HG03342 (cell line): ENCODE results near the gene SCN4A.
"Not testable (repeated sequence)": the region's sequence is repeated elsewhere in the genome, so short reads cannot be mapped to it uniquely, and the experiment has no call there.

Experiments used
- ATAC-seq: cut with Tn5 transposase; IDR thresholded peaks from one replicate; pipeline ENCODE4 v1.9.1; 2021; ENCODE audit warnings: mild to moderate bottlenecking, moderate library complexity; ENCODE audit not compliant: unreplicated experiment

The SCN4A gene

DNA sequence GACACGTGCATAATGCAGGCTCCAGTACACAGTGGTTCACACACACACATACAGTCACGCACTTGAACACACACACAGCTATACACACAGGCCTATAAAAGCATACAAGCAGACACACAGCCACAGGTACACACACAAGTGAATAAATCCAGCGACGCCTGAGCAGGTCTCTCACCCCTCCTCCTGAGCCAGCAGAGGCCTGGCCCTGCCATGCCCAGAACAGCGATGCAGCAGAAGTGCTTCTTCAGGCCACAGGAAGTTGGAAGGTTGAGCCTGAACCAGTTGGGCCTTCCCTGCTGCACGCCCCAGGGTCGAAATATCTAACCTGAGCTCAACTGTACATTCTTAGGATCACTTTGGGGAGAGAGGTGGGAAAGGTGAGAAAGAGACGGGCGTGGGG lies 33.3 kb downstream of the SCN4A start:
- no peak for ATAC-seq

DNA sequence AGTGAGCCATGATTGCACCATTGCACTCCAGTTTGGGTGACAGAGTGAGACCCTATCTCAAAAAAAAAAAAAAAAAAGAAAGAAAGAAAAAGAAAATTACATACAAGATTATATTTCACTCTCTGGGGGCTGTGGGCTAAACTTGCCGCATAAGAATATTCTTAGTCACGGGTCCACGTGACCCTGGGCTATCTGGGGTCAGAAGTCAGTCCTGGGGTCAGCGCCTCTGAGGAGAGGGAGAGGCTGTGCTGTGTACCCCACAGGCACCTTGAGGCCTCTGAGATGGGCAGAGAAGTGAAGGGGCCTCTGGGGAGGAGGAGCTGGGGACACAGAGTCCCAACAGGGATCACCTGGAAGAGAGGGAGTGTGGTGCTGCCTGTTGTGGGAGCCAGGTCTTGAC lies 34.8 kb downstream of the SCN4A start:
- ATAC-seq: no peak

DNA sequence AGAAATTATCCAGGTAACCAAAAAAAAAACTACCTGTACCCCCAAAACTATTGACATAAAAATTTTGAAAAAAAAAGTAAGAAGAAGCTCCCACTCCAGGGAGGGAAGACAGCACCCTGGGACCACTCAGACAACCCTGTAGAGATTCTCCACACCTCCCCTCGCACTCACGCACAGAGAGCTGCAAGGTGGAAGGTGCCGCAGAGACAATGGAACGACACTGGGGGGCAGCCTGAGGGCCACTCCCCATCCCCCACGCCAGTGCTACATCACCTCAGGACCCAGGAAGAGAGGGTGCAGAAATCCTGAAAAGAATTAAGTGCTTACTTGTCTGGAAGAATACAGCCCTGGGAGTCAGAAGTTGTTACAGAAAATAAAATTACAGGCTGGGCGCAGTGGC lies 35.4 kb downstream of the SCN4A start:
- no peak for ATAC-seq

DNA sequence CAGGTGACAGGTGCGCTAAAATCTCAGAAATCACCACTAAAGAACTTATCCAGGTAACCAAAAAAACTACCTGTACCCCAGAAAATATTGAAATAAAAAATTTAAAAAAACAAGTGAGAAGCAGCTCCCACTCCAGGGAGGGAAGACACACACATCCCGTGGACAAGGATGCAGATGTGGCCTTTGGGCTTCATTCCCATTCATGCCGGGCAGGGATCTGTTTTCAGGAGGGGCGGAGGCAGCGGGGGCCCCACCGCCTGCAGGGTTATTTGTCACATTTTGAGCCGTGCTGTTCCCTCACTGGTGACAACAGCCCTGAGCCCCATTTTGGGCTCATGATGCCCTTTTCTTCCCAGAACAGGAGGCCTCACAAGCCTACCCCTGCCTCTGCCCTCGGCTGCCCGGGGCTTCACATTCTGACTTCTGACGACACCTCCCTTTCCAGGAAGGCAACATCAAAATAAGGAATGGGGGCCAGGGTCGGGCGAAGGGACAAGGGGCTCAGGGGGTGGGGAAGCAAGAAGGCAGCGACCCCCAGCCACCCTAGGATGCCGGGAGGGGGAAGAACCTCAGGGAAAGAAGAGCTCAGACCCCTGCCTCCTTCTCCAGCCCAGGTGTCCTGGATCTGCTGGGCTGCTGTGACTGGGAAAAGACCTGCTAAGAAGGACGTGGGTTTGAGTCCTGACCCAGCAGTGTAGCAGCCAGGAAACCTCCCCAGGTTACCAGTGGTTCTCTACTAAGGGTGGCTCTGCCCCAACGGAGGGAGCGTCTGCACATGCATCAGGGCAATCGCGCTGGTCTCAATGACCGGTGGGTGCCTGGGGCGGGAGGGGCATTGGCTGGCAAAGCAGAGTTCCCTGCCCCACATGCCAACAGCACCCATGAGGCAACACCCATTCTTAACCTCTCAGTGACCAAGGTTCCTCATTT lies 38.3 kb downstream of the SCN4A start:
- no peak for ATAC-seq

DNA sequence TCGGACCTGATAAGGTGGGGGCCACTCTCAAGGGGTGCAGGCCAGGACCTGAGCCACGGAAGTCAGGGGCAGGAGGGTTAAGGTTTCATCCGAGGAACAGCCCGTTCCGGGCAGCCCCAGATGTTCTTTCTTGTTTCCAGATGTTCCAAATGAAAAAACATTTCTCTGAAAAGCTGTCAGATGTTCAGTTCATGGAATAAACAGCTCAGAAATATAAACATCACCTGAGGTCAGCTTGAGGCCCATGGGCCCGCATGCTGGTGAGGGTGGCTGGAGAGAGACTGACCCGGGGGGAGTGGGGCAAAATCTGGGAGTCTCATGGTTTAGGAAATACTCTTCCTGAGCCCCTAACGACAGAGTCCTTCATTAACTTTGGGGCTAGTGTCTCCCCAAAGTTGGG lies 39.1 kb downstream of the SCN4A start:
- ATAC-seq: no peak

DNA sequence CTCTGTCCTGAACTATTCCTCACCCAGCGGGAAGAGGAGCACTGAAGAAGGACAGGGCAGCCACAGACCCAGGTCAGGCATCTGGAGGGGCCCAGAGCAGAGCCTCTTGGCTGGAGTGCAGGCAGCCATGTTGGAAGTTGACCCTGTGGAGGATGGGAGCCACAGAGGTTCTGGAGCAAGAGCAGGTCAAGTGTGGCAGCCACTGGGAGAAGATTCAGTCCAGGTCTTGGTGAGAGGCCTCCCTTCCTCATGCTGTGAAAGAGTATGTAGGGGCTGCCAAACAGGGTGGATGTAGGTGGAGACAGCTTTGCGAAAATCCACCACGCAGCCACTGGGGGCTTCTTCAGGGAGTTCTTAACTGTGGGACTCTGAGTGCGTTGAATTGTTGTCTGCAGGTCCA lies 40.0 kb downstream of the SCN4A start:
- ATAC-seq: peak; percentile 6

DNA sequence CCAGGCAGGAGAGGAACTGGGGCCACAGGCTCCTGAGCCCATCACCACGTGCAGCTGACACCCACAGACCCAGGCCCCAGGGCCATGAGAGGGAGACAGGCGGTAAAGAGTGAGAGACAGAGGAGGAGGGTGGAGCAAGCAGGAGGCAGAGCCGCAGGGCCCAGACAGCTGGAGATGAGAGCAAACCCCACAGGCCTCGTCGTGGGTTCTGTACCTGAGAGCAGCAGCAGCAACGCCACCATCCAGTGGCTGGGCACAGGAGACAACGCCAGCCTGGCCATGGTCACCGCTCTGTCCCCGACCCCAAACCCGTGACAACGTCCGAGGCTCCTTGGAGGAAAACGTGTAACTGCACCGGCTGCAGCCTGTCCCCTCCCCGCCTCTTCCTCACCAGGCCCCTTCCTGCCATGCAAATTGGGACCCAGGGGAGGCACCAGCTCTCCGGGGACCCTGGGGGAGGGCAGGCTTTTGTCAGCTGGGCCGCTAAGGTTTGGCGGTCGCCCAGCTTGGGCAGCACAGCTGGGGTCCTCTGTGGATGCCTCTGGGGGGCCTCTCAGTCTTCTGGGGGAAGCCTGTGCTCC lies 40.6 kb downstream of the SCN4A start, which contains the start of gene CD79B:
TSS of gene CD79B (minus strand) at position 351 of the 581 bp plus-strand sequence. CDS start at position 281, 70 bp downstream.
- ATAC-seq: peak; percentile 80

DNA sequence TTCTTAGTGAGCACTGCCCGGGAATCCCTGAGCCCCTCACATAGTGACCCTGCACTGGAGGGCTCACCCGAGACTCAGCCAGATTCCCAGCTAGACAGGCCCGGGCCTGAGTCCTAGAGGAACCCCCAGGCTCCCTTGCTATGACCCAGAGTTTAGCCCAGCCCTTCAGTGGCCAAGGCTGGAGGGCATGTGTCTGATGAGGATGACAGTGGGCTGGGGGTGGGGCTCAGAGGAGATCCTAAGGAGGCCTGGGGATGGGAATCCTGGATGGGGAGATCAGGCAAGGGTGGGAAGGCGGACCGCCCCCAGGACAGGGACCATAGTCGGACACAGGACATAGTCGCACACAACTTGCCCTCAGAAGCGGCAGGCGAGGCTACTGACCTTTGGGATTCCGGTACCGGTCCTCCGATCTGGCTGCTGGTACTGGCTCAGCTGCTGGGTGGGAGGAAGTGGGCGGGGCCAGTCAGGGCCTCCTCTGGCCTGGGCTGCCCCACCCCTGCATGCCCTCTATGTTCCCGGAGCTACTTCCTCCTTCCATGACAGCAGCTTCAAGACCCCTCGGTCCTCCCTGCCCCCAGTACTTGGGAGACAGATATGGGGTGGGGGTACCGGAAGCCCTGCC lies 41.7 kb downstream of the SCN4A start:
- peak; percentile 41 for ATAC-seq

DNA sequence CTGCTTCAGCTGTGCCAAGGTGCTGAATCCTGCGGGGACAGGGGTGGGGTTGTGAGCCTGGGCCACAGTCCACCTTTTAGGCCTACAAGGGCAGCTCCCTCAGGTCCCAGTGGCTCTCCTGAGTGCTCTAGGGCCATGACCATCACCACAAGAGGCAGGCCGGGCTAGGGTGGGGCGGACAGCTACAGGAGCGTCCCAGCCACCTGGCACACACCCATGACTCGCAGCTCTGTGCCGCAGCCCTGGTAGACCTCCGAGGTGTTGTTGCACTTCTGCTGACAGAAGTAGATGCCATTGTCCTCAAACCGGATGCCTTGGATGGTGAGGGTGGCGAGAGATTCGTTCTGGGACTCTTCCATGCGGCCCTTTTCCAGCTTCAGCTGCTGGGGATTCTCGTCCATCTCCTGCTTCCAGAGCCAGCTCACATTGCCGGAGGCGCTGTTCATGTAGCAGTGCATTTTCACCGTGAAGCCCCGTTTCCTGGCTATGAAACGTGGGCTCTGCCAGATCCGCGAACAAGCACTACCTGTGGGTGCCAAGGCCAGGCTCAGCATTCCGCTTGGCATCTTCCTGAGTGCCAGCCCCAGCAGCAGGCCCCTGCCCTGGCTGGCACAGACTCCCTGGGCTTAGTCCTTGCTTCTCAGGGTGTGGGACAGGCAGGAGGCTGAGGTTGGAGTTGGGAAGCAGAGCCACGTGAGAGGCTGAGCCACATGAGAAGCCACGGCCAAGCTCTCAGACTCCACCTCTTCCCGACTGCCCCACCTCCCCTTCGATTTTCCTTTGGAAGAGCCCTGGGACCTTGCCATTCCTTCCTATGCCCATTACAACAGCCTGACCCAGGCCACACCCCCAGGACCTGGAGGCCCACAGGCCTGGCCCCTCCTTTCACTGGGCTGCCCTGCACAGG lies 42.6 kb downstream of the SCN4A start:
- no peak for ATAC-seq

DNA sequence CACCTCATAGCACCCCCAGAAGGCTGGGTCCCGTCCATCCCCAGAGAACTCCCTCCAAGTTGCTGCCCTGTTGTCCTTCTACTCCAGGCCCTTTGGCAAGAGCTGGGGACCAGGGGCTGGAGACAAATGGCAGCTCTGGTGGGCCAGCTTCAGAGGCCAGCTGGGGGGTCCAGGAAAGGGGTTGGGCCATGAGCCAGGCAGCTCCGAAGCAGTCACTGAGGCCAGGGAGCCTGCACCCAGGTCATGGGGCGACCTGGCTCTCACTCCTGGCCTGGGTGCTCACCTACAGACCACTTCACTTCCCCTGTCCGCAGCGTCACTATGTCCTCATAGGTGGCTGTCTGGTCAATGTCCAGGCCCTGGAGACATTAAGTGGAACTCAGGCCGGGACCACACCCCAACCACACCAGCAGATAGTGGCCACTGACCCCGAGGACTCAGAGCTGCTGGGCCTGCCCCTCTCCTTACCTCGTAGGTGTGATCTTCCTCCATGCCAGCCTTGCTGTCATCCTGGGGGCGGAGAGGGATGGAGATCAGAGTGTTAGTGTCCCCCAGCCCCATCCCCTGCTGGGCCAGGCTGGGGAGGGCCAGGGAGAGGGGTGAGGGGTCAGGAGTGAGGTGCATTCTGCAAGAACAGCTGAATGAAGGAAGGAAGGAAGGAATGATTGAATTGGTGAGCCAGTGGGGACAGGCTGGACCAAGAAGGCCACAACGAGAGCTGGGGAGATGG lies 43.6 kb downstream of the SCN4A start:
- ATAC-seq: no peak

DNA sequence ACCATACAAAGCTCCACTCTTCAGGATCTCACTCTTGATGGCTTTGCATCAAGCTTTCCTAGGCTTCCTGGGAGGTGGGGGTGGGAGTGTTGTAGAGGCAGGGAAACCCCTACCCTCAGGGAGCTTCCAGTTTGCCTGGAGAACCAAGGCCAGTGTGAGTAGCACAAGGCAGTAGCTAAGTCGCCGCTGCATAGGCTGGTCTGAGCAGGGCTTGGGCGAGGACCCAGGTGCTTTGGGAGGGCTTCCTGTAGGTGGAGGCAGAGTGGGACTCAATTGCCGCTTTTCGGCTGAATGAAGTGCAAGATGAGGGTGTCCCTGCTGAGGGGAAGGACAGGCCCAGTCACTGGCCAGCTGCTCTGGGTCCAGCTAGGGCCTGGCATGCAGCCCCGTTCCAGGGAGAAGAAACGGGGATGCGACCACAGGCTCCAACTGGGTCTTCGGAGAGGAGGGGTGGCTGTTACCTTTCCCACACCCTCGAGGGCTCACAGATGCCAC lies 44.5 kb downstream of the SCN4A start:
- no peak for ATAC-seq

DNA sequence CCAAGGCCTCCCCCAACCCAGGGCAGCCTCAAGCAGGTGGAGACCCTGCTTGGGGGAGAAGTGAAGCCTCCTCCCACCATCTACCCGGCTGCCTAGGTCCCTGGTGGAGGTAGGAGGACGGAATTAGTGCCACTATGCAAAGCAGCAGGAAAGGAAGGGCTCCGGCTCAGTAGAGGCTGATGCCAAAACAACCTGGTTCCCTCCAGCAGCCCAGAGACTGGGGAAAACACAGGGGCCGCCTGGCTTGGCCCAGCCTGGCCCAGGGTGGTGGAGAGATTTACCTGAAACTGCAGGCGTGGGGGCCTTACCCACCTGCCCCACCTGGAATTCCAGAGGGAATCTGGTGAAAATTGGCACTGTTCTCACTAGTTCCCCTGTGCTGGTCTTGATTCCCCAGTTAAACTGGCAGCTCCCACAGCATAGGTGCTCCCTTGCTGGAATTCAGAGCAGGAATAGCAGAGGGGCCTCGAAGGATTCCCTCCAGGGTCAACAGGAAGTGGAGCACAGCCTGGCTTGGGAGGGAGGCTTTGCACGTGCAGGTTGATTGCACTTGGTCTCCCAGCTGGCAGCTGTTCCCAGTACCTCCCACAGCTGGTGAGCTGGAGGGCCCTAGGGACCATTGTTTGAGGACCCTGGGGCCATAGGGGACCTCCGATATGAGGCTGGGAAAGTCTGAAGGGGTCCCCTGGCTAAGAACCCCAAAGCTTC lies 45.1 kb downstream of the SCN4A start:
- ATAC-seq: no peak

DNA sequence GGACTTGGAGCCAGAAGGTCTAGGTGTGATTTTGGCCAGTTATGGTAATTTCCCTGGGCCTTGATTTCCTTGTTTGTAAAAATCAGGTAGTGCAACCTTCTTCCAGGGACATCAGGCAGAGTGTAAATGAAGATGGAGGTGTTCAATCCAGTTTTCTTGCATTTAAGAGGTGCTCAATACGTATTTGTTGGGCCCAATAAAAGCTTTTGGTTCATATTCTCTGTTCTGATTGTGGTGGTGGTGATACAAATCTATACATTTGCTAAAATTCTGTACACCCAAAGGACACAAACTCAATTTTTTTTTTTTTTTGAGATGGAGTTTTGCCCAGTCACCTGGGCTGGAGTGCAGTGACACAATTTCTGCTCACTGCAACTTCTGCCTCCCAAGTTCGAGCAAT lies 46.6 kb downstream of the SCN4A start:
- no peak for ATAC-seq

DNA sequence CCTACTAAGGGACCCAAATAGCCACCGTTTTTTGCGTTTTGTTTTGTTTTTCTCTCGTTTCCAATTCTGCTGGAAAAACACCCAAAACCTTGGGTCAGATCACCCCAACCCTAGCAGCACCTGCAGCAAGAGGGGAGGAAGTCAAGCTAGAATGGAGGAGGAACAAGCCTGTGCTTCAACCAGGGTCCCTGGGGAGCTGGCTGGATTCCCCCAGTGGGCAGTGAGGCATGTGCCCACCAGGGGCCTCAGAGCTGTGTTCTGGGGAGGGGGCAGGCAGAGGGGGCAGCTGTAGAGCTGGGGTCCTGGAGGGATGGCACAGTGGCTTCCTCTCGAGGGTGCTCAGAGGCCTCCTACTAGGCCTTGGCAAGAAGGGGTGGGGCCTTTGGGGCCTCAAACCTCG lies 47.1 kb downstream of the SCN4A start:
- no peak for ATAC-seq

DNA sequence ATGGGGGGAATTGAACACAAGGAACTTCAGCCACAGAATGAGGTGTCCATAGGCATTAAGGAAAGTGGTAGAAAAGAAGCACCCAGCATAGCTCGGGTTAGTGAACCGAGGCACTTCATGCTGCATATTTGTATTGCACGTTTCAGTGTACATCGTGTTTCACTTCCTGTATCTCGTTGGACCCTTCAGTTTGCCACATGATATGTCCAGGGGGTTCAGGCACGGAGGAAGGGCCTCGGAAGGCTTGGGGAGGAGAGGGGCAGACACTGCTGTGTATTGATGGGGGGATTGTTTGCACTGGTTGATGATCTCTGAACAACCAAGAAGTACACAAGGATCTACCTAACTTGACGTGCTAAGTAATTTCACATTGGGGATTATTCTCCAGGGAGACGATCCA lies 50.3 kb downstream of the SCN4A start:
- peak; percentile 57 for ATAC-seq

DNA sequence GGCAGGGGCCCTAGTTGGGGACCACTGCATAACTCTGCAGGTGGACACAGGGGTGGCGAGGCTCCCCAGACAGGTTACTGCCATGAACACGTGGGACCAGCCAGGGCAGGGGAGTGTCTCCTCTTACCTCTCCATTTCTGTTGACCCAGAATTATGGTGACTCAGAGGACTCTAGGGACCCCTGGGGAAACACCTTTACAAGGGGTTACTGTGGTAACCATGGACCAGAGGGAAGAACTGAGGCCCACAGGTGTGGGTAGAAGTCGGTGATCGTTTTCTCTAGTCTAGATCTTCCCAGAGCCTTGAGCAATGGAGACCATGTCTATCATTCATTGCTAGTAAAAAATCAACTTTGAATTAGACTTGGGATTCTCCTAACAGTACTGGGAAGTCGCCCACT lies 51.9 kb downstream of the SCN4A start:
- not testable (repeated sequence) for ATAC-seq

DNA sequence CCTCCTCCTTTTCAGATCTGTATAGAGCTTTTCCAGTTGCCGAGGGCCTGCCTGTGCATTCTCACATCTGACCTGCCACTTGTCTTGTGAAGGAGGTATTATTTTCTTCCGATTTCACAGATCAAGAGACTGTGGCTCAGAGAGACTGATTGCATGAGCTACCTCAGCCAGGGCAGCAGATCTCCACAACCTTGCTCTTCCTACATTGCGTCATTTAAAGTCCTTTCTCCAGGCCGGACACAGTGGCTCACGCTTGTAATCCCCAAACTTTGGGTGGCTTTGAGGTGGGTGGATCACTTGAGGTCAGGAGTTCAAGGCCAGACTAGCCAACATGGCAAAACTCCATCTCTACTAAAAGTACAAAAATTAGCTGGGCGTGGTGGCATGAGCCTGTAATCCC lies 52.7 kb downstream of the SCN4A start:
- not testable (repeated sequence) for ATAC-seq

DNA sequence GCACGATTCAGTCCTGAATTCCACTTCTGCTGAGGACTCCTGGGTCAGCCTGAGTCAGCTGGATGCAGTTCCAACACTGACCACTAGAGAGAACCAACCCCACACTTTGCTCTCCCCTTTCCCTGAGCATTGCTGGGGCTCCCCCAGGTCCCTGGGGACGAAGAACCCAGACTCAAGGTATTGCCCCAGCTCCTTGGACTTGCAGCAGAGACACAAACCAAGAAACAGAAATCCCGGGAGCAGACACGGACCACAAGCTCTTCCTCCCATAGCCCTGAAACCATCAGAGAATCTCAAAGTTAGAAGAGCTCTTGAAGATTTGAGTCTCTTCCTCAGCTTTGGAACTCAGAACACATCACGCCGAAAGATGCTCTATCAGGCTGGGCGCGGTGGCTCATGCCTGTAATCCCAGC lies 53.4 kb downstream of the SCN4A start:
- ATAC-seq: peak; percentile 47

DNA sequence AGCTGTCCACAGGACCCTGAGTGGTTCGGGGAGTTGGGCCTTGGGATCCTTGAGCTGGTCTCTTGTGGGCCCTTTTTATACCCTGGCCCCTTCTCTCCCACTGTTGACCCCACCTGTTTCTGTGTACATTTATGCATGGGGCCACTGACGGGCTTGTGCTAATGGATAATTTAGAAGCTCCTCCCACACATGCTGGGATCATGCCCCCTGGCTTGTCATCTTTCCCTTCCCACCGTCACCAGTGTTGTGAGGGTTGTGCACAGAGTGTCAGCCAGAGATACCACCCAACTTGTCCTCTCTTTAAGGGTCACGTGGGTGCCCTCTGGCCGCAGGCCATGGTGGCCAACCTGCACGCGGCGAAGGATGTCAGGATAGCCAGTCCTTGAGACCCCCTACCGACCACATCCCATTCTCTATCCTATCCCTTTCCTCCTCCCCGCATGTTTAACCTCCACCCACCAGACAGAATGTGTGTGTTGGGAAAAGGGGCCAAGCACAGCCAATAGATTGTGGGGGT lies 53.9 kb downstream of the SCN4A start, which contains the start of gene GH1:
TSS of gene GH1 (minus strand) at position 51 of the 517 bp plus-strand sequence. CDS start 63 bp downstream, outside the sequence.
- ATAC-seq: not testable (repeated sequence)
